Mammary epithelial cell (primary cell): ENCODE measurements around the gene PAM16.

Experiments used
- EZH2 ChIP-seq: IDR thresholded peaks from 2 replicates; pipeline ENCODE4 v1.6.1; 2012; ENCODE audit warnings: low read length, inconsistent platforms, borderline replicate concordance
- TF ChIP-seq, protein P1 (sequence below), 2 donors: IDR thresholded peaks in 1 of 2; conservative IDR thresholded peaks in 1 of 2; 2 replicates each; pipeline ENCODE4 v1.5.1; 2011 to 2012; ENCODE audit warnings: inconsistent platforms in 2 of 2, low read length in 2 of 2, mild to moderate bottlenecking in 2 of 2, control low read depth in 1 of 2, low read depth in 1 of 2; ENCODE audit not compliant: insufficient read depth in 1 of 2; ENCODE audit errors: extremely low read depth in 1 of 2

DNA sequence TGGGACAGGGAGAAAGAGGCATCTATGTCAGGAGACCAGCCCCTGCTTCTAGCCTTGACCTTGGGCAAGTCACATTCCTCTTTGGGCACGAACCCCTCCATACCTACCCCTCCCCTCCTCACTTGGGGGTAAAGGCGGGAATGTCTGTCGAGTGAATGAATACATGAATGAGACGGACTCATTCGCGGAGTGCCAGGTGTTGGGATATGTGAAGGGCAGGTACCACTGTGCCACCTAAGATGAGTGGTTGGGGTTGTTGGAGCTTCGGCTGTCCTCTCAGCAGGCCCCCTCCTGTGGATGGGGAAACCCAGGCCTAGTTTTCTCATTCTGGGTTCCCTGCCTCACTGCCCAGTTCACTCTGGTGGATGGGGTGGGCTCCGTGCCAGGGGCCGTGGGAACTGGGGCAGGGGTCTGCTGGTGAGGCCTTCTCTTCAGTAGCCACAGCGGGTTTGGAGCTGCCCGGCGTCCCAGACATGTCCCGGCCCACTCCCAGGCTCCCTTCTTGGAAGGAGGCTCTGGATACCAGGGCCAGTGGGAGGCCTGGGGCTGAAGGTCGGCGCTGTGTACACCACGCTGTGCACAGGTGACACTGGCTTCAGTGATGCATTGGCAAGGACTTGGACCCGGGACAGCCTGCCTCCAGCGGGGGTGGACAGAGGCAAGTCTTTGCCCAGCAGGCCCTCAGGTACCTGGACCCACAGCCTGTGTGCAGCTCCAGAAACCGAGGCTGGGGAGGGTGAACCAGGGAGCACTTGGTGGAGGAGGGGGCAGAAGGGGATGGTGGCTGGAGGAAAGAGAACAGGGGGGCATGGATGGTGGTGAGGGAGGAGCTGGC is 29.6 kb downstream of the PAM16 start:
- TF ChIP-seq, protein P1, sequence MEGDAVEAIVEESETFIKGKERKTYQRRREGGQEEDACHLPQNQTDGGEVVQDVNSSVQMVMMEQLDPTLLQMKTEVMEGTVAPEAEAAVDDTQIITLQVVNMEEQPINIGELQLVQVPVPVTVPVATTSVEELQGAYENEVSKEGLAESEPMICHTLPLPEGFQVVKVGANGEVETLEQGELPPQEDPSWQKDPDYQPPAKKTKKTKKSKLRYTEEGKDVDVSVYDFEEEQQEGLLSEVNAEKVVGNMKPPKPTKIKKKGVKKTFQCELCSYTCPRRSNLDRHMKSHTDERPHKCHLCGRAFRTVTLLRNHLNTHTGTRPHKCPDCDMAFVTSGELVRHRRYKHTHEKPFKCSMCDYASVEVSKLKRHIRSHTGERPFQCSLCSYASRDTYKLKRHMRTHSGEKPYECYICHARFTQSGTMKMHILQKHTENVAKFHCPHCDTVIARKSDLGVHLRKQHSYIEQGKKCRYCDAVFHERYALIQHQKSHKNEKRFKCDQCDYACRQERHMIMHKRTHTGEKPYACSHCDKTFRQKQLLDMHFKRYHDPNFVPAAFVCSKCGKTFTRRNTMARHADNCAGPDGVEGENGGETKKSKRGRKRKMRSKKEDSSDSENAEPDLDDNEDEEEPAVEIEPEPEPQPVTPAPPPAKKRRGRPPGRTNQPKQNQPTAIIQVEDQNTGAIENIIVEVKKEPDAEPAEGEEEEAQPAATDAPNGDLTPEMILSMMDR (conservative IDR thresholded peaks at IDR 0.05 in 1 of 2, IDR thresholded peaks at IDR 0.05 in 1 of 2; ENCODE audit: extremely low read depth in 1 of 2, insufficient read depth in 1 of 2, low read depth in 1 of 2, low read length in 2 of 2), result no peak
- TF ChIP-seq EZH2, result no peak
